Fibroblast of lung (primary cell): ENCODE results near the gene PPBP.

ENCODE experiments used
- EZH2 ChIP-seq: IDR thresholded peaks from 2 replicates; pipeline ENCODE4 v1.5.1; 2012; ENCODE audit warnings: low read length, control low read depth, mild to moderate bottlenecking; ENCODE audit errors: missing control alignments
- TF ChIP-seq, protein P1 (sequence below), 2 donors: IDR thresholded peaks in 1 of 2; conservative IDR thresholded peaks in 1 of 2; 1 replicate in 1 of 2; 2 replicates in 1 of 2; pipeline ENCODE4 v1.5.1; 2011 to 2012; ENCODE audit warnings: low read length in 2 of 2, control low read depth in 1 of 2, inconsistent platforms in 1 of 2, low read depth in 1 of 2, mild to moderate bottlenecking in 1 of 2

DNA sequence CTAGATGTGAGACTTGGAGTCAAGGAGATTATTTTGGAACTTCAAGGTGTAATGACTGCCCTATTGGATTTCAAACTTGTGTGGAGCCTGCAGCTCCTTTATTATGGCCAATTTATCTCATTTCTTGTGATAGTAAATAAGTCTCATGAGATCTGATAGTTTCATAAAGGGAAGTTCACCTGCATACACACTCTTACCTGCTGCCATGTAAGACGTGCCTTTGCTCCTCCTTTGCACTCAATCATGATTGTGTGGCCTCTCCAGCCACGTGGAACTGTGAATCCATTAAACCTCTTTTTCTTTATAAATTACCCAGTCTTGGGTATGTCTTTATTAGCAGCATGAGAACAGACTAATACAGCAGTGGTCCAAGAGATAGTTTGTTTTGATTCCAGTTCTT is 25.3 kb downstream of the PPBP start:
- TF ChIP-seq, protein P1, sequence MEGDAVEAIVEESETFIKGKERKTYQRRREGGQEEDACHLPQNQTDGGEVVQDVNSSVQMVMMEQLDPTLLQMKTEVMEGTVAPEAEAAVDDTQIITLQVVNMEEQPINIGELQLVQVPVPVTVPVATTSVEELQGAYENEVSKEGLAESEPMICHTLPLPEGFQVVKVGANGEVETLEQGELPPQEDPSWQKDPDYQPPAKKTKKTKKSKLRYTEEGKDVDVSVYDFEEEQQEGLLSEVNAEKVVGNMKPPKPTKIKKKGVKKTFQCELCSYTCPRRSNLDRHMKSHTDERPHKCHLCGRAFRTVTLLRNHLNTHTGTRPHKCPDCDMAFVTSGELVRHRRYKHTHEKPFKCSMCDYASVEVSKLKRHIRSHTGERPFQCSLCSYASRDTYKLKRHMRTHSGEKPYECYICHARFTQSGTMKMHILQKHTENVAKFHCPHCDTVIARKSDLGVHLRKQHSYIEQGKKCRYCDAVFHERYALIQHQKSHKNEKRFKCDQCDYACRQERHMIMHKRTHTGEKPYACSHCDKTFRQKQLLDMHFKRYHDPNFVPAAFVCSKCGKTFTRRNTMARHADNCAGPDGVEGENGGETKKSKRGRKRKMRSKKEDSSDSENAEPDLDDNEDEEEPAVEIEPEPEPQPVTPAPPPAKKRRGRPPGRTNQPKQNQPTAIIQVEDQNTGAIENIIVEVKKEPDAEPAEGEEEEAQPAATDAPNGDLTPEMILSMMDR (conservative IDR thresholded peaks at IDR 0.05 in 1 of 2, IDR thresholded peaks at IDR 0.05 in 1 of 2; ENCODE audit: low read depth in 1 of 2, low read length in 2 of 2) = no peak
- no peak for TF ChIP-seq EZH2
